EH (cell line): ENCODE measurements around the gene BPI.
A peak's percentile ranks its signal among the peaks of the same experiment; 100 is the strongest.
"Not testable (repeated sequence)": the region's sequence is repeated elsewhere in the genome, so short reads cannot be mapped to it uniquely, and the experiment has no call there.

Source experiments
- DNase-seq: peaks from one replicate; pipeline ENCODE4 v3.0.0-alpha.2; 2015; ENCODE audit warnings: low read depth

BPI gene

GRCh38 chr20:38278131-38278530, 25.8 kb upstream of the BPI start:
- DNase-seq = no peak

GRCh38 chr20:38278763-38279162, 25.2 kb upstream of the BPI start:
- DNase-seq = peak; percentile 28

- not testable (repeated sequence) for DNase-seq
Measured at GRCh38 chr20:38281176-38281915, 22.6 kb upstream of the BPI start.

GRCh38 chr20:38283236-38283635, 20.7 kb upstream of the BPI start:
- no peak for DNase-seq

- not testable (repeated sequence) for DNase-seq
Measured at GRCh38 chr20:38284066-38284650, 19.8 kb upstream of the BPI start.

- DNase-seq = no peak
Measured at GRCh38 chr20:38284893-38285444, 19.0 kb upstream of the BPI start.

- DNase-seq = peak; percentile 50
Measured at GRCh38 chr20:38286586-38287531, 17.1 kb upstream of the BPI start.

GRCh38 chr20:38290829-38291814, 12.8 kb upstream of the BPI start:
- peak; percentile 95 for DNase-seq

GRCh38 chr20:38291966-38292365, 12.0 kb upstream of the BPI start:
- DNase-seq = no peak

- DNase-seq = no peak
Measured at GRCh38 chr20:38293491-38294065, 10.4 kb upstream of the BPI start.

- DNase-seq = no peak
Measured at GRCh38 chr20:38294076-38294591, 9.8 kb upstream of the BPI start.

- no peak for DNase-seq
Measured at GRCh38 chr20:38295811-38296210, 8.1 kb upstream of the BPI start.

GRCh38 chr20:38296433-38296832, 7.5 kb upstream of the BPI start:
- DNase-seq = no peak

- no peak for DNase-seq
Measured at GRCh38 chr20:38297916-38298674, 5.9 kb upstream of the BPI start.

GRCh38 chr20:38298768-38299288, 5.1 kb upstream of the BPI start:
- peak; percentile 60 for DNase-seq

- no peak for DNase-seq
Measured at GRCh38 chr20:38299963-38300362, 4.0 kb upstream of the BPI start.

GRCh38 chr20:38300438-38300837, 3.5 kb upstream of the BPI start:
- no peak for DNase-seq

- no peak for DNase-seq
Measured at GRCh38 chr20:38301309-38301708, 2.6 kb upstream of the BPI start.

GRCh38 chr20:38302786-38303185, 1.2 kb upstream of the BPI start:
- DNase-seq = no peak
